Trophoblast cell (in vitro differentiated cells and primary cell): ENCODE measurements around the gene ARL8A.

Source experiments
- DNase-seq, 2 donors: peaks; one replicate each; pipeline ENCODE4 v3.0.0-alpha.2; 2016
- H2AFZ ChIP-seq: 2 replicates; pipeline ENCODE4 v1.6.1; 2013; ENCODE audit warnings: low read length, moderate library complexity, mild to moderate bottlenecking; ENCODE audit not compliant: insufficient read depth, poor library complexity
- H2AK5ac ChIP-seq: 2 replicates; pipeline ENCODE4 v1.6.1; 2013; ENCODE audit warnings: mild to moderate bottlenecking, low read length
- H2BK120ac ChIP-seq: 2 replicates; pipeline ENCODE4 v1.6.1; 2013; ENCODE audit warnings: low read length, mild to moderate bottlenecking, moderate library complexity; ENCODE audit not compliant: insufficient read depth, poor library complexity
- H2BK12ac ChIP-seq: 2 replicates; pipeline ENCODE4 v1.6.1; 2013; ENCODE audit warnings: mild to moderate bottlenecking, low read length, moderate library complexity
- H2BK5ac ChIP-seq: 2 replicates; pipeline ENCODE4 v1.6.1; 2013; ENCODE audit warnings: low read length, low read depth, moderate library complexity, mild to moderate bottlenecking; ENCODE audit not compliant: poor library complexity
- H3K14ac ChIP-seq: 2 replicates; pipeline ENCODE4 v1.6.1; 2013; ENCODE audit warnings: mild to moderate bottlenecking, low read length
- H3K18ac ChIP-seq: 2 replicates; pipeline ENCODE4 v1.6.1; 2013; ENCODE audit warnings: mild to moderate bottlenecking, low read length
- H3K23ac ChIP-seq: 2 replicates; pipeline ENCODE4 v1.6.1; 2013; ENCODE audit warnings: low read length
- H3K27ac ChIP-seq: 2 replicates; pipeline ENCODE4 v1.5.1; 2013; ENCODE audit warnings: low read depth, mild to moderate bottlenecking, inconsistent platforms, low read length, moderate library complexity
- H3K27me3 ChIP-seq: 2 replicates; pipeline ENCODE4 v1.6.1; 2013; ENCODE audit warnings: inconsistent platforms, mild to moderate bottlenecking, low read length, moderate library complexity; ENCODE audit not compliant: insufficient read depth
- H3K36me3 ChIP-seq, 2 experiments: 1 replicate in 1 of 2; 2 replicates in 1 of 2; pipeline ENCODE4 v1.6.1; 2013; ENCODE audit warnings: low read length in 2 of 2, mild to moderate bottlenecking in 2 of 2, moderate library complexity in 1 of 2; ENCODE audit not compliant: insufficient read depth in 2 of 2, control insufficient read depth in 1 of 2
- H3K4ac ChIP-seq: 2 replicates; pipeline ENCODE4 v1.6.1; 2013; ENCODE audit warnings: low read depth, mild to moderate bottlenecking, low read length, moderate library complexity
- H3K4me1 ChIP-seq, 2 experiments: 1 replicate in 1 of 2; 2 replicates in 1 of 2; pipeline ENCODE4 v1.6.1; 2013; ENCODE audit warnings: low read length in 2 of 2, mild to moderate bottlenecking in 2 of 2, moderate library complexity in 1 of 2; ENCODE audit not compliant: insufficient read depth in 2 of 2, control insufficient read depth in 1 of 2
- H3K4me2 ChIP-seq: 2 replicates; pipeline ENCODE4 v1.6.1; 2013; ENCODE audit warnings: inconsistent platforms, mild to moderate bottlenecking, low read length, moderate library complexity
- H3K4me3 ChIP-seq: 2 replicates; pipeline ENCODE4 v1.5.1; 2013; ENCODE audit warnings: mild to moderate bottlenecking, low read depth, low read length, inconsistent platforms
- H3K79me1 ChIP-seq: one replicate; pipeline ENCODE4 v1.6.1; 2013; ENCODE audit warnings: low read length
- H3K79me2 ChIP-seq: 2 replicates; pipeline ENCODE4 v1.6.1; 2013; ENCODE audit warnings: low read length, mild to moderate bottlenecking; ENCODE audit not compliant: control insufficient read depth, insufficient read depth, poor library complexity
- H3K9ac ChIP-seq: 2 replicates; pipeline ENCODE4 v1.6.1; 2013; ENCODE audit warnings: mild to moderate bottlenecking, low read length
- H3K9me3 ChIP-seq: 2 replicates; pipeline ENCODE4 v1.6.1; 2013; ENCODE audit warnings: low read depth, mild to moderate bottlenecking, control low read depth, inconsistent platforms, low read length; ENCODE audit not compliant: insufficient read depth
- H4K12ac ChIP-seq: 2 replicates; pipeline ENCODE4 v1.6.1; 2013; ENCODE audit warnings: low read depth, mild to moderate bottlenecking, low read length, moderate library complexity
- H4K8ac ChIP-seq: 2 replicates; pipeline ENCODE4 v1.6.1; 2013; ENCODE audit warnings: low read depth, mild to moderate bottlenecking, low read length, moderate library complexity
- H4K91ac ChIP-seq: one replicate; pipeline ENCODE4 v1.6.1; 2013; ENCODE audit warnings: low read depth, mild to moderate bottlenecking, low read length, moderate library complexity
- WGBS: extraction: QIAGEN DNeasy Blood & Tissue Kit; methylation state at CpG from one replicate; pipeline ENCODE4 v1.1.7; 2013; ENCODE audit warnings: missing lambda C conversion rate; ENCODE audit not compliant: insufficient read length, insufficient coverage; ENCODE audit errors: extremely low coverage; 5-methylcytosine and 5-hydroxymethylcytosine counted together

ARL8A gene

DNA sequence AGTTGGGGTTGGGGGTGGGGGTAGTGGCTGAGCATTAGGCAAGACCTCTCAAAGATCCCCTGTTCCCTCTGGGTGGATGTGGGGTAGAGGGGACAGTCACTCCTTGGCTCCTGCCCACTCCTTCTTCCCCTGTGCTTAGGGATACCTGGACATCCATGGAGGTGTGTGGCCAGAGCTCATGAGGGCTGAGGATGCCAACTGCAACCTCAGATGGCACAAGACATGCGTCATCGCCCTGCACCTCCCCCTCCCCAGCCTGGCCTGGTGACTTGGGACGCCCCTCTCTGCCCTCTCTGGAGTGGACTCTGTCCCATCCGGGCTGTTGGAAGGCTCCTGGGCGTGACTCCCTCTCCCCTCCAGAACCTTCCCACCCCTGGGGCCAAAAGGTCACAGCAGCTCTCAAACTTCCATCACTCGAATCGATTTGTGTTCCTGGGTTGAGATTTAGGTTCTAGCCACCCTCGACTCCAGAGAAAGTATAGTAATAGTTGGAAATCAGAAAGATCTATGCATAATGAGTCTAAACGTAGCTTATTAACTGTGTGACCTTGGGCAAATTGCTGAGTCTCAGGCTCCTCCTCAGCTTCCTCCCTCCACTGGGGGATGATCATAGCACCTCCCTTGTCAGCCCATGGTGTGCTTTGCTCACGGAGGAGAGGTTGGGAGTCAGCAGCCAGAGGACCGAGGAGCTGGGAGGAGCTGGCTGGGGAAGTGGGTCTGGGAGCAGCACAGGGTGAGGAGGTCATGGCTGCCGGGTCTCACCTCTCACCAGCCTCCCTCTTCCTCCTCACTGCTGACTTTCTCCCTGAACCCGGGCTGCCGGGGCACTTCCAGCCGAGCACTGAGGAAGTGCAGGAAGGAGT is 18.1 kb upstream of the ARL8A start:
- WGBS: no CpG with 5 or more reads among the region's 15 CpGs
- H4K91ac ChIP-seq: peak overlapping the region; percentile 7

GRCh38 chr1:202162047-202162417 is 17.5 kb upstream of the ARL8A start:
- Histone ChIP-seq H3K4me1 (peaks cover 5 to 18% of the 10 kb centered on the region in 2 experiments), H3K4me3 (no peak overlapping the region), H4K91ac (no peak overlapping the region), H3K36me3 (no peaks in the 10 kb centered on the region), H3K18ac (no peak overlapping the region), H2BK120ac (no peak overlapping the region), H4K12ac (no peak overlapping the region), H3K23ac (no peak overlapping the region), H3K4me2 (no peak overlapping the region), H3K9ac (no peak overlapping the region), H3K79me2 (no peaks in the 10 kb centered on the region), H2AK5ac (no peak overlapping the region), H3K27ac (no peak overlapping the region), H3K79me1 (no peaks in the 10 kb centered on the region), H2BK5ac (no peak overlapping the region), H3K27me3 (no peaks in the 10 kb centered on the region), H3K14ac (no peak overlapping the region), H2BK12ac (no peak overlapping the region), H3K4ac (no peak overlapping the region), H2AFZ (no peak overlapping the region), H3K9me3 (no peaks in the 10 kb centered on the region), H4K8ac (no peak overlapping the region)
- DNase-seq: no peak
- no CpG with 5 or more reads among the region's 4 CpGs for WGBS

More for the DNA sequence above, 18.1 kb upstream of the ARL8A start:
- H3K23ac ChIP-seq: no peak overlapping the region
- peaks cover 5 to 18% of the 10 kb centered on the region in 2 experiments for H3K4me1 ChIP-seq
- H2AFZ ChIP-seq: no peak overlapping the region
- no peak overlapping the region for H4K12ac ChIP-seq
- no peaks in the 10 kb centered on the region for H3K27me3 ChIP-seq
- no peak overlapping the region for H3K9ac ChIP-seq
- no peaks in the 10 kb centered on the region for H3K79me2 ChIP-seq
- H3K36me3 ChIP-seq: no peaks in the 10 kb centered on the region
- no peaks in the 10 kb centered on the region for H3K9me3 ChIP-seq
- no peak overlapping the region for H3K14ac ChIP-seq
- H3K27ac ChIP-seq: no peak overlapping the region
- H3K4ac ChIP-seq: no peak overlapping the region
- H3K4me2 ChIP-seq: no peak overlapping the region
- DNase-seq: no peak
- H2AK5ac ChIP-seq: no peak overlapping the region
- H2BK5ac ChIP-seq: no peak overlapping the region
- no peak overlapping the region for H2BK12ac ChIP-seq
- no peak overlapping the region for H2BK120ac ChIP-seq
- H3K18ac ChIP-seq: no peak overlapping the region
- H4K8ac ChIP-seq: no peak overlapping the region
- H3K4me3 ChIP-seq: no peak overlapping the region
- H3K79me1 ChIP-seq: no peaks in the 10 kb centered on the region

DNA sequence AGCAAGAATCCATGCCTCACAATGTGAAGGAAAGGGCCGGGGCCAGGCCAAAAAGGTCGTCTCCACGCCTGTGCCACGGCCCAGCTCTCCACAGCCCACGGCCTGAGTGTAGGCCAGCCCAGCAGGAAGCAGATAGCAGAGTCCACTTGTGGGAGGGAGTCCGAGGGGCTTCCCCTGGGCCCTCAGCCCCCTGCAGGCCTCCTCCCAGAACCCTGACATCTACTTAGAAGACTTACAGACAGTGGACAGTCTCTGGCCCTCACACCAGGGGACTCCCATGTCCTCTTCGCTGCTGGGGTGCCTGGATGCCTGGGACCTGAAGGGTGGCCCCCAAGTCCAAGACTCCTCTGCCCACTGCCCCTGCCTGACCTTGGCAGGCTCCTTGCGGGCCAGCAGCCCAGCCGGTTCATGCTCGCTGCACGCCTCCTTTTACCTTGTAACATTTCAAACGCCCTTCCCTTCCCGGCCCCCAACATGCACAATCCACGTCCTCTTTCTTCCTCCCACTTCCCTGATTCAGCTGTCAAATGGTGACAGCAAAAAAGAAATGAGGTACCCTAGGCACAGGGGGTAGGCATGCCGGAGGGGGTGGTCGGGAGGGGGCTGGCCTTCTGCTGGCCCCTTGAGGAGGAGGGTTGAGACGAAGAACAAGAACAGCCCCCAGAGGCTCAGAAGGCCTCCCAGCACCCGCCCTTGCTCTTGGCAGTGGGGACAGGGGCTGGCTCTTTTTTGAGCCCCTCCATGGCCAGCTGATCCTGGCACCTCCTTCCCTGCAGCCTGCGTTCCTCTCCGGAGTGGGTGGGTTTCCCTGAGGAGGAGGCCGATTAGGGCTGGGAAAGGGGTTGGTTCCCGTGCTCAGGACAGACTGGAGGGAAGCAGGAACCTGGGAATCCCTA is 16.9 kb upstream of the ARL8A start:
- Histone ChIP-seq H3K4me3 (no peak overlapping the region), H3K27ac (no peak overlapping the region), H3K23ac (no peak overlapping the region), H4K8ac (no peak overlapping the region), H3K79me2 (no peaks in the 10 kb centered on the region), H3K79me1 (no peaks in the 10 kb centered on the region), H2BK5ac (no peak overlapping the region), H3K27me3 (no peaks in the 10 kb centered on the region), H2AK5ac (no peak overlapping the region), H3K18ac (no peak overlapping the region), H3K9ac (no peak overlapping the region), H4K12ac (no peak overlapping the region), H3K4me2 (no peak overlapping the region), H2BK12ac (no peak overlapping the region), H3K4ac (no peak overlapping the region), H4K91ac (no peak overlapping the region), H2AFZ (no peak overlapping the region), H2BK120ac (no peak overlapping the region), H3K9me3 (no peaks in the 10 kb centered on the region), H3K14ac (no peak overlapping the region), H3K4me1 (peaks cover 5 to 15% of the 10 kb centered on the region in 2 experiments), H3K36me3 (no peaks in the 10 kb centered on the region)
- WGBS: 100% methylated on average over 4 of the region's 22 CpGs
- DNase-seq: no peak

- Histone ChIP-seq H2BK12ac (no peak within 1 kb of the TSS), H3K36me3 (no peaks in the 10 kb centered on the region), H2BK120ac (no peak within 1 kb of the TSS), H2BK5ac (no peak within 1 kb of the TSS), H3K9me3 (no peaks in the 10 kb centered on the region), H3K4me2 (no peak within 1 kb of the TSS), H3K4me3 (no peak within 1 kb of the TSS), H3K4me1 (peaks cover 5 to 13% of the 10 kb centered on the region in 2 experiments), H3K23ac (no peak within 1 kb of the TSS), H4K8ac (no peak within 1 kb of the TSS), H3K14ac (no peak within 1 kb of the TSS), H3K9ac (no peak within 1 kb of the TSS), H3K18ac (no peak within 1 kb of the TSS), H2AFZ (no peak within 1 kb of the TSS), H3K27ac (no peak within 1 kb of the TSS), H2AK5ac (no peak within 1 kb of the TSS), H3K4ac (no peak within 1 kb of the TSS), H4K91ac (no peak within 1 kb of the TSS), H3K27me3 (no peaks in the 10 kb centered on the region), H3K79me1 (no peaks in the 10 kb centered on the region), H4K12ac (no peak within 1 kb of the TSS), H3K79me2 (no peaks in the 10 kb centered on the region)
- no peak for DNase-seq
- no CpG with 5 or more reads among the region's 17 CpGs for WGBS
These were observed 15.9 kb upstream of the ARL8A start, which contains the start of gene PTPN7 for GRCh38 chr1:202160377-202160940. TSS of gene PTPN7 (minus strand) at chr1:202160602. CDS start at chr1:202159402, 1,200 bp downstream.
